GM12878 (cell line): ENCODE data around the gene GSTO1. TPM values are rescaled to one million over a fixed set of nuclear protein-coding genes. Genes with fewer than 3 reads are reported as not detected.

Source experiments
- BACH1 ChIP-seq: fragments of 450-650 bp; IDR thresholded peaks from 2 replicates; pipeline ENCODE4 v1.6.1; 2017; ENCODE audit warnings: mild to moderate bottlenecking, borderline replicate concordance
- KLF5 ChIP-seq: fragments of 450-650 bp; IDR thresholded peaks from 2 replicates; pipeline ENCODE4 v1.6.1; 2014; ENCODE audit warnings: mild to moderate bottlenecking; ENCODE audit not compliant: partially characterized antibody
- MTA2 ChIP-seq: fragments of 450-650 bp; IDR thresholded peaks from 2 replicates; pipeline ENCODE4 v1.6.1; 2016; ENCODE audit warnings: low read depth, mild to moderate bottlenecking, moderate library complexity
- NR2C2 ChIP-seq: IDR thresholded peaks from 2 replicates; pipeline ENCODE4 v1.6.1; 2011; ENCODE audit warnings: borderline replicate concordance, low read depth; ENCODE audit not compliant: control insufficient read depth, insufficient read length
- POU2F2 ChIP-seq: IDR thresholded peaks from 3 replicates; pipeline ENCODE4 v1.6.1; 2011; ENCODE audit warnings: low read depth, mild to moderate bottlenecking, low read length, borderline replicate concordance
- PRDM15 ChIP-seq: fragments of 450-650 bp; formaldehyde crosslinking; IDR thresholded peaks from 2 replicates; pipeline ENCODE4 v1.4.0; 2020; ENCODE audit warnings: mild to moderate bottlenecking, moderate library complexity
- WRNIP1 ChIP-seq: IDR thresholded peaks from 2 replicates; pipeline ENCODE4 v1.6.1; 2011; ENCODE audit warnings: low read depth, low read length, improper control_type of control experiment, borderline replicate concordance
- polyA plus RNA-seq, 11 experiments: library from polyadenylated mRNA; depleted of rRNA in 4 of 11; unstranded in 6 of 11; stranded (reverse) in 5 of 11; fragments of >200 nt; fragmentation: Nextera tagmentation in 4 of 11; fragmentation: Illumina TruSeq in 1 of 11; extraction: Ambion mirVana in 4 of 11; extraction: Trizol in 1 of 11; gene quantifications; 1 replicate in 1 of 11; 2 replicates in 10 of 11; pipeline versions ENCODE4 v1.2.1 to v1.2.3, GENCODE V29; 2011 to 2016; ENCODE audit warnings: inconsistent platforms in 2 of 11, missing spikeins in 2 of 11, low read depth in 1 of 11
- total RNA-seq, 4 experiments: library from RNA; depleted of rRNA in 3 of 4; stranded (reverse); fragments of >200 nt in 3 of 4; fragmentation: Illumina TruSeq in 1 of 4; extraction: Trizol in 1 of 4; gene quantifications; 2 replicates each; pipeline versions ENCODE4 v1.2.1 to v1.2.3, GENCODE V29; 2013 to 2021

The GSTO1 gene
- total and polyA plus RNA-seq, 10 of the 15 experiments (the other 5 are each of a cell fraction or from before 2014, with no cell fraction given), result 53.1 to 197 (median 112) TPM

GRCh38 chr10:104301907-104302690 lies 47.4 kb downstream of the GSTO1 start (continued):
- no peak for TF ChIP-seq PRDM15 (CRISPR knock-in tag)
- no peak for TF ChIP-seq BACH1
- no peak for TF ChIP-seq NR2C2
- no peak for TF ChIP-seq POU2F2
- no peak for TF ChIP-seq KLF5
- no peak for TF ChIP-seq MTA2
- TF ChIP-seq WRNIP1, result no peak
